ENCODE data around the gene WBP1.
"Not testable (repeated sequence)": the region's sequence is repeated elsewhere in the genome, so short reads cannot be mapped to it uniquely, and the experiment has no call there.

WBP1 gene

GRCh38 chr2:74481431-74481830 lies 23.2 kb downstream of the WBP1 start:
- no peak for DNase-seq (ENCODE audit: low read depth in 2 of 2)
- TF ChIP-seq CTCF (IDR thresholded peaks at IDR 0.05; ENCODE audit: low read depth, low read length): no peak
- H3K4me3 ChIP-seq (replicated peaks in 1 of 2; ENCODE audit: low read depth in 2 of 2, low read length in 2 of 2): peak overlapping the region; percentile 65 to 91

- peak; percentile 19 for DNase-seq (ENCODE audit: low read depth in 2 of 2)
- TF ChIP-seq CTCF (IDR thresholded peaks at IDR 0.05; ENCODE audit: low read depth, low read length): no peak
- H3K4me3 ChIP-seq (replicated peaks in 1 of 2; ENCODE audit: low read depth in 2 of 2, low read length in 2 of 2): peak overlapping the region; percentile 65 to 91
Observed at GRCh38 chr2:74481961-74482800, 23.9 kb downstream of the WBP1 start.

- DNase-seq (ENCODE audit: low read depth in 2 of 2): peak; percentile 96 to 97
- peak; percentile 89 for TF ChIP-seq CTCF (IDR thresholded peaks at IDR 0.05; ENCODE audit: low read depth, low read length)
- peak within 1 kb of the TSS; percentile 65 to 91 for H3K4me3 ChIP-seq (replicated peaks in 1 of 2; ENCODE audit: low read depth in 2 of 2, low read length in 2 of 2)
Observed at GRCh38 chr2:74482801-74483674, 24.8 kb downstream of the WBP1 start, which contains the start of the genes CCDC142 and TTC31. CCDC142 (minus strand) TSS chr2:74482998; CDS start chr2:74482837, 161 bp downstream. TTC31 (plus strand) TSS chr2:74483081; CDS start chr2:74483096, 15 bp downstream.

- not testable (repeated sequence) for DNase-seq (ENCODE audit: low read depth in 2 of 2)
- H3K4me3 ChIP-seq (replicated peaks in 1 of 2; ENCODE audit: low read depth in 2 of 2, low read length in 2 of 2): peak overlapping the region; percentile 65 to 91
Observed at GRCh38 chr2:74483675-74484164, 25.5 kb downstream of the WBP1 start.

GRCh38 chr2:74486141-74486540 lies 27.9 kb downstream of the WBP1 start:
- DNase-seq (ENCODE audit: low read depth in 2 of 2): no peak
- H3K4me3 ChIP-seq (replicated peaks in 1 of 2; ENCODE audit: low read depth in 2 of 2, low read length in 2 of 2): no peak overlapping the region
- no peak for TF ChIP-seq CTCF (IDR thresholded peaks at IDR 0.05; ENCODE audit: low read depth, low read length)

- no peak for TF ChIP-seq CTCF (IDR thresholded peaks at IDR 0.05; ENCODE audit: low read depth, low read length)
- H3K4me3 ChIP-seq (replicated peaks in 1 of 2; ENCODE audit: low read depth in 2 of 2, low read length in 2 of 2): no peak overlapping the region
- no peak for DNase-seq (ENCODE audit: low read depth in 2 of 2)
Observed at GRCh38 chr2:74488643-74489481, 30.6 kb downstream of the WBP1 start.
